ENCODE data around the gene KCTD8. TPM values are rescaled to one million over a fixed set of nuclear protein-coding genes. Genes with fewer than 3 reads are reported as not detected.

Gene KCTD8
- total RNA-seq, 1 donor from 2014 or later: 0.85 TPM

- DNase-seq (ENCODE audit: extremely low spot score, unreplicated experiment): no peak
- Mint-ChIP-seq H3K27me3 (no peaks in the 10 kb centered on the region), H3K27ac (no peak overlapping the region), H3K4me1 (ENCODE audit: unreplicated experiment) (no peaks in the 10 kb centered on the region), H3K36me3 (no peaks in the 10 kb centered on the region), H3K4me3 (no peak overlapping the region), H3K9me3 (no peaks in the 10 kb centered on the region)
- TF ChIP-seq CTCF (conservative IDR thresholded peaks at IDR 0.05): no peak
These were observed 220.3 kb downstream of the KCTD8 start for GRCh38 chr4:44228326-44228725.

GRCh38 chr4:44221407-44221806, 227.2 kb downstream of the KCTD8 start:
- no peaks in the 10 kb centered on the region for H3K4me1 Mint-ChIP-seq (ENCODE audit: unreplicated experiment)
- H3K27me3 Mint-ChIP-seq: no peaks in the 10 kb centered on the region
- no peak overlapping the region for H3K4me3 Mint-ChIP-seq
- no peak for DNase-seq (ENCODE audit: extremely low spot score, unreplicated experiment)
- TF ChIP-seq CTCF (conservative IDR thresholded peaks at IDR 0.05): no peak
- no peak overlapping the region for H3K27ac Mint-ChIP-seq
- H3K36me3 Mint-ChIP-seq: no peaks in the 10 kb centered on the region
- no peaks in the 10 kb centered on the region for H3K9me3 Mint-ChIP-seq

- Mint-ChIP-seq H3K9me3 (no peaks in the 10 kb centered on the region), H3K4me1 (ENCODE audit: unreplicated experiment) (no peaks in the 10 kb centered on the region), H3K27me3 (no peaks in the 10 kb centered on the region), H3K4me3 (no peak overlapping the region), H3K27ac (no peak overlapping the region), H3K36me3 (no peaks in the 10 kb centered on the region)
- no peak for DNase-seq (ENCODE audit: extremely low spot score, unreplicated experiment)
- TF ChIP-seq CTCF (conservative IDR thresholded peaks at IDR 0.05): peak; percentile 36
These were observed 237.9 kb downstream of the KCTD8 start for GRCh38 chr4:44210750-44211149.

GRCh38 chr4:44196796-44197195, 251.8 kb downstream of the KCTD8 start:
- no peaks in the 10 kb centered on the region for H3K4me1 Mint-ChIP-seq (ENCODE audit: unreplicated experiment)
- H3K27me3 Mint-ChIP-seq: no peaks in the 10 kb centered on the region
- H3K9me3 Mint-ChIP-seq: peaks cover 3% of the 10 kb centered on the region
- DNase-seq (ENCODE audit: extremely low spot score, unreplicated experiment): no peak
- no peaks in the 10 kb centered on the region for H3K36me3 Mint-ChIP-seq
- H3K4me3 Mint-ChIP-seq: no peak overlapping the region
- no peak overlapping the region for H3K27ac Mint-ChIP-seq
- TF ChIP-seq CTCF (conservative IDR thresholded peaks at IDR 0.05): no peak

- no peak for TF ChIP-seq CTCF (conservative IDR thresholded peaks at IDR 0.05)
- Mint-ChIP-seq H3K36me3 (no peaks in the 10 kb centered on the region), H3K4me3 (no peak overlapping the region), H3K27ac (no peak overlapping the region), H3K4me1 (ENCODE audit: unreplicated experiment) (no peaks in the 10 kb centered on the region), H3K27me3 (no peaks in the 10 kb centered on the region), H3K9me3 (no peaks in the 10 kb centered on the region)
- no peak for DNase-seq (ENCODE audit: extremely low spot score, unreplicated experiment)
These were observed 254.2 kb downstream of the KCTD8 start for GRCh38 chr4:44194365-44194764.

GRCh38 chr4:44186850-44187246, 261.8 kb downstream of the KCTD8 start:
- Mint-ChIP-seq H3K9me3 (no peaks in the 10 kb centered on the region), H3K4me3 (no peak overlapping the region), H3K27ac (no peak overlapping the region), H3K36me3 (no peaks in the 10 kb centered on the region), H3K27me3 (no peaks in the 10 kb centered on the region), H3K4me1 (ENCODE audit: unreplicated experiment) (no peaks in the 10 kb centered on the region)
- no peak for TF ChIP-seq CTCF (conservative IDR thresholded peaks at IDR 0.05)
- DNase-seq (ENCODE audit: extremely low spot score, unreplicated experiment): no peak

All from type B pancreatic cell (in vitro differentiated cells).